Osteoblast (primary cell): ENCODE data around the gene YBEY. TPM values are rescaled to one million over a fixed set of nuclear protein-coding genes. Genes with fewer than 3 reads are reported as not detected.
A peak's percentile ranks its signal among the peaks of the same experiment; 100 is the strongest.

Source experiments
- DNase-seq: peaks from one replicate; pipeline ENCODE4 v3.0.0; 2011; ENCODE audit warnings: low spot score, mixed read lengths; ENCODE audit not compliant: insufficient read length; ENCODE audit errors: missing footprints
- H2AFZ ChIP-seq: 2 replicates; pipeline ENCODE4 v1.6.0; 2011; ENCODE audit warnings: mild to moderate bottlenecking, low read length
- H3K27ac ChIP-seq: 2 replicates; pipeline ENCODE4 v1.5.1; 2011; ENCODE audit warnings: mild to moderate bottlenecking, low read depth, low read length, moderate library complexity
- H3K27me3 ChIP-seq: 2 replicates; pipeline ENCODE4 v1.6.0; 2012; ENCODE audit warnings: mild to moderate bottlenecking, control low read depth, inconsistent platforms, low read length, moderate library complexity; ENCODE audit not compliant: insufficient read depth
- H3K36me3 ChIP-seq: 2 replicates; pipeline ENCODE4 v1.5.1; 2011; ENCODE audit warnings: mild to moderate bottlenecking, low read length, control low read depth, moderate library complexity; ENCODE audit not compliant: insufficient read depth
- H3K4me1 ChIP-seq: 2 replicates; pipeline ENCODE4 v1.5.1; 2011; ENCODE audit warnings: mild to moderate bottlenecking, low read length, control low read depth, moderate library complexity; ENCODE audit not compliant: insufficient read depth
- H3K4me2 ChIP-seq: 2 replicates; pipeline ENCODE4 v1.6.0; 2011; ENCODE audit warnings: mild to moderate bottlenecking, low read length; ENCODE audit not compliant: insufficient read depth
- H3K4me3 ChIP-seq: fragments of 200-600 bp; sonication (generic); 3 replicates; pipeline ENCODE4 v1.5.1; 2012; ENCODE audit warnings: mild to moderate bottlenecking, low read length, inconsistent platforms; ENCODE audit not compliant: insufficient read depth
- H3K79me2 ChIP-seq: 2 replicates; pipeline ENCODE4 v1.6.0; 2012; ENCODE audit warnings: mild to moderate bottlenecking, low read length, control low read depth, inconsistent platforms; ENCODE audit not compliant: insufficient read depth
- H3K9me3 ChIP-seq: 2 replicates; pipeline ENCODE4 v1.5.1; 2011; ENCODE audit warnings: low read depth, low read length, control low read depth
- H4K20me1 ChIP-seq: 2 replicates; pipeline ENCODE4 v1.6.0; 2012; ENCODE audit warnings: mild to moderate bottlenecking, low read length, control low read depth; ENCODE audit not compliant: insufficient read depth
- CTCF ChIP-seq: IDR thresholded peaks from 2 replicates; pipeline ENCODE4 v1.5.1; 2011; ENCODE audit warnings: mild to moderate bottlenecking, low read depth, low read length, moderate library complexity; ENCODE audit errors: extremely low read depth
- total RNA-seq: library from RNA; depleted of rRNA; stranded (reverse); fragments of >200 nt; gene quantifications from 2 replicates; pipeline ENCODE4 v1.2.3, GENCODE V29; 2012

The YBEY gene
- total RNA-seq, 1 donor = 18.8 TPM

GRCh38 chr21:46317710-46318463 lies 31.7 kb downstream of the YBEY start:
- peak; percentile 57 for DNase-seq
- peaks cover 3% of the 10 kb centered on the region for H4K20me1 ChIP-seq
- H3K4me1 ChIP-seq = peaks cover 15% of the 10 kb centered on the region
- no peak for TF ChIP-seq CTCF
- H3K27me3 ChIP-seq = no peaks in the 10 kb centered on the region
- H2AFZ ChIP-seq = no peak overlapping the region
- H3K9me3 ChIP-seq = no peaks in the 10 kb centered on the region
- peaks cover 27% of the 10 kb centered on the region for H3K79me2 ChIP-seq
- no peak overlapping the region for H3K27ac ChIP-seq
- no peak overlapping the region for H3K4me3 ChIP-seq
- no peaks in the 10 kb centered on the region for H3K36me3 ChIP-seq
- H3K4me2 ChIP-seq = no peak overlapping the region

GRCh38 chr21:46318464-46318845 lies 32.3 kb downstream of the YBEY start:
- no peaks in the 10 kb centered on the region for H3K9me3 ChIP-seq
- H3K4me2 ChIP-seq = no peak overlapping the region
- H3K4me1 ChIP-seq = peaks cover 15% of the 10 kb centered on the region
- H3K79me2 ChIP-seq = peaks cover 31% of the 10 kb centered on the region
- H3K27me3 ChIP-seq = no peaks in the 10 kb centered on the region
- no peak overlapping the region for H3K27ac ChIP-seq
- TF ChIP-seq CTCF = no peak
- DNase-seq = peak; percentile 61
- peaks cover 3% of the 10 kb centered on the region for H4K20me1 ChIP-seq
- H3K4me3 ChIP-seq = no peak overlapping the region
- H2AFZ ChIP-seq = no peak overlapping the region
- no peaks in the 10 kb centered on the region for H3K36me3 ChIP-seq

GRCh38 chr21:46319186-46319585 lies 33.0 kb downstream of the YBEY start:
- Histone ChIP-seq H3K79me2 (peaks cover 31% of the 10 kb centered on the region), H3K9me3 (no peaks in the 10 kb centered on the region), H3K4me3 (no peak overlapping the region), H3K27ac (no peak overlapping the region), H4K20me1 (peaks cover 3% of the 10 kb centered on the region), H3K27me3 (no peaks in the 10 kb centered on the region), H3K36me3 (no peaks in the 10 kb centered on the region), H2AFZ (no peak overlapping the region), H3K4me1 (peaks cover 15% of the 10 kb centered on the region), H3K4me2 (no peak overlapping the region)
- no peak for DNase-seq
- TF ChIP-seq CTCF = no peak

GRCh38 chr21:46320331-46320801 lies 34.2 kb downstream of the YBEY start:
- no peaks in the 10 kb centered on the region for H3K36me3 ChIP-seq
- no peak overlapping the region for H2AFZ ChIP-seq
- peaks cover 3% of the 10 kb centered on the region for H4K20me1 ChIP-seq
- peaks cover 17% of the 10 kb centered on the region for H3K4me1 ChIP-seq
- peak overlapping the region; percentile 48 for H3K4me2 ChIP-seq
- peaks cover 36% of the 10 kb centered on the region for H3K79me2 ChIP-seq
- no peak overlapping the region for H3K27ac ChIP-seq
- no peak overlapping the region for H3K4me3 ChIP-seq
- H3K9me3 ChIP-seq = no peaks in the 10 kb centered on the region
- peak; percentile 75 for DNase-seq
- H3K27me3 ChIP-seq = no peaks in the 10 kb centered on the region
- no peak for TF ChIP-seq CTCF
